RWPE2 (cell line): Measurements from ENCODE around the gene FLYWCH2.

Experiments
- ATAC-seq: fragments of 200-7000 bp; cut with Tn5 transposase; 3 replicates; pipeline ENCODE4 v1.9.1; 2021; ENCODE audit warnings: low read depth
- DNase-seq: peaks from one replicate; pipeline ENCODE4 v3.0.0-alpha.2; 2020; ENCODE audit warnings: low spot score
- H3K27ac ChIP-seq: fragments of 450-650 bp; 2 replicates; pipeline ENCODE4 v1.5.1; 2017; ENCODE audit warnings: mild to moderate bottlenecking; ENCODE audit not compliant: poor library complexity, severe bottlenecking
- H3K27me3 ChIP-seq: fragments of 250-450 bp; sonication (Bioruptor Pico); 2 replicates; pipeline ENCODE4 v1.5.1; 2021; ENCODE audit warnings: mild to moderate bottlenecking, moderate library complexity; ENCODE audit not compliant: insufficient read depth, poor library complexity, severe bottlenecking
- H3K36me3 ChIP-seq: fragments of 250-450 bp; sonication (Bioruptor Pico); 2 replicates; pipeline ENCODE4 v1.5.1; 2020; ENCODE audit warnings: low read depth, mild to moderate bottlenecking, moderate library complexity
- H3K4me1 ChIP-seq: fragments of 250-450 bp; sonication (Bioruptor Pico); 2 replicates; pipeline ENCODE4 v1.5.1; 2021; ENCODE audit warnings: mild to moderate bottlenecking, moderate library complexity; ENCODE audit not compliant: insufficient read depth, poor library complexity, severe bottlenecking
- H3K4me3 ChIP-seq: fragments of 250-450 bp; sonication (Bioruptor Pico); 2 replicates; pipeline ENCODE4 v1.5.1; 2021; ENCODE audit warnings: mild to moderate bottlenecking, moderate library complexity; ENCODE audit not compliant: severe bottlenecking
- H3K9me3 ChIP-seq: fragments of 250-450 bp; sonication (Bioruptor Pico); 2 replicates; pipeline ENCODE4 v1.5.1; 2021; ENCODE audit warnings: mild to moderate bottlenecking, moderate library complexity; ENCODE audit not compliant: severe bottlenecking
- CTCF ChIP-seq: fragments of 450-650 bp; IDR thresholded peaks from one replicate; pipeline ENCODE4 v1.5.1; 2017; ENCODE audit warnings: mild to moderate bottlenecking, moderate library complexity; ENCODE audit not compliant: poor library complexity, severe bottlenecking

The FLYWCH2 gene

GRCh38 chr16:2836646-2837508 lies 46.1 kb upstream of the FLYWCH2 start:
- Histone ChIP-seq H3K4me1 (peaks cover 18% of the 10 kb centered on the region), H3K4me3 (no peak overlapping the region), H3K9me3 (no peaks in the 10 kb centered on the region), H3K27me3 (no peaks in the 10 kb centered on the region), H3K27ac (peak overlapping the region; percentile 95), H3K36me3 (no peaks in the 10 kb centered on the region)
- TF ChIP-seq CTCF, result no peak
- ATAC-seq, result no peak
- DNase-seq, result no peak

DNA sequence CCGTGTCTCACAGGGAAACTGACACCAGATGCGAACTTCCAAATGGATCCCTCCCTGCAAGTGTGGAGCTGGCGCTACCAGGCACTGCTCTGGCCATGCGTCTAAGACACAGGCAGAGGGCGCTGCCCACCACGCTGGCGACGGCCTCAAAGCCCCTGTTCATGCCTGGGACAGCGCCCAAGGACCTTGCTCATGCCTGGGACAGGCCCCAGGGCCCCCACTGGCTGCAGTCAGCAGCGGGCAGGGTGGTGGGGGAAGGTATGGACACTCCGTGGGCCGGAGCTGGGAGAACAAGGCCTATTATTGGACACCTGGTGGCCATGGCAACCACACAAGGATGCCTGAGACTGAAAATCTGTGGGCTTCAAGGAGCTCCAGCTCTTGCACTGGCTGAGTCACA lies 44.1 kb upstream of the FLYWCH2 start:
- no peaks in the 10 kb centered on the region for H3K9me3 ChIP-seq
- H3K27me3 ChIP-seq, result no peaks in the 10 kb centered on the region
- TF ChIP-seq CTCF, result peak; percentile 80
- no peak overlapping the region for H3K27ac ChIP-seq
- DNase-seq (peak; percentile 78), ATAC-seq (peak; percentile 43)
- peaks cover 18% of the 10 kb centered on the region for H3K4me1 ChIP-seq
- H3K36me3 ChIP-seq, result no peaks in the 10 kb centered on the region
- no peak overlapping the region for H3K4me3 ChIP-seq

DNA sequence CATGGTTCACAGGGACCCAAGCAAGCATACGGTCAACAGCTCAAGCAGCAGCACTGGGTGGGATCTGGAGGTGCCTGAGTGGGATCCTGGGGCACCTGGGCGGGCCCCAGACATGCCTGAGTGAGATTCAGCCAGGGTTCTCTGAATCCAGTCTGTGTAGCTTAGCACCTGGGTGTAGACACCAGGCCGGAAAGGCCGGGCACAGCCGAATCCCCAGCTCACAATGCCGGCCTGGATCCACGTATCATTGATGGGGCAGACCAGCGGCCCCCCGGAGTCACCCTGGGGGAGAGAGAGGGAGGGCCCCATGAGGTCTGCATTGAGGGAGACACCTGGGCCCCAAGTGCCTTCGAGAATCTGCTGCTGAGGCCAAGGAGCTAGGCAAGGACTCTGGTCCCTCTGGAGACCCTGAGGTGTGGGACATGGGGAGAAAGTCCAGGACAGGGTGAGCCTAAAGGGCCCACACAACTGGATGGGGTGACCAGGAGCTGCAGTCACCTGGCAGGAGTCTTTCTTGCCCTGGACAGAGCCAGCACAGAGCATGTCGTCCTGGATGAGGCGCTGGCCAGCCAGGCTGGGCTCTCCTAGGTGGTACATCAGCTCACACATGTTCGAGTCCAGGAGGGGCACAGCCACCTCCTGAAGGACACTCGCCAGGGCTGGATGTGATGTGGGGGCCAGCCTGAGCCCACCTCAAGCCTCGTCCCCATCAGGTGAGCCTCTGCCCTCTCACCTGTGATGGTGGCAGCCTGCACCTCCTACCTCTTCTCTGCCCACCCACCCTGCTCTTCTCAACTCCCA lies 43.2 kb upstream of the FLYWCH2 start:
- Histone ChIP-seq H3K9me3 (no peaks in the 10 kb centered on the region), H3K36me3 (no peaks in the 10 kb centered on the region), H3K27ac (no peak overlapping the region), H3K4me3 (no peak overlapping the region), H3K4me1 (peaks cover 18% of the 10 kb centered on the region), H3K27me3 (no peaks in the 10 kb centered on the region)
- ATAC-seq, result no peak
- TF ChIP-seq CTCF, result no peak
- peak; percentile 51 for DNase-seq

GRCh38 chr16:2840914-2841313 lies 42.1 kb upstream of the FLYWCH2 start:
- no peak for DNase-seq
- Histone ChIP-seq H3K4me1 (peaks cover 12% of the 10 kb centered on the region), H3K36me3 (no peaks in the 10 kb centered on the region), H3K9me3 (no peaks in the 10 kb centered on the region), H3K27ac (no peak overlapping the region), H3K4me3 (no peak overlapping the region), H3K27me3 (no peaks in the 10 kb centered on the region)
- ATAC-seq, result no peak
- no peak for TF ChIP-seq CTCF
